GM15510 (cell line): ENCODE results near the gene AATK.

ENCODE experiments used
- POLR2A ChIP-seq: IDR thresholded peaks from 3 replicates; pipeline ENCODE4 v1.6.1; 2011; ENCODE audit warnings: borderline replicate concordance; ENCODE audit not compliant: insufficient read length; ENCODE audit errors: extremely low read depth

Gene AATK

DNA sequence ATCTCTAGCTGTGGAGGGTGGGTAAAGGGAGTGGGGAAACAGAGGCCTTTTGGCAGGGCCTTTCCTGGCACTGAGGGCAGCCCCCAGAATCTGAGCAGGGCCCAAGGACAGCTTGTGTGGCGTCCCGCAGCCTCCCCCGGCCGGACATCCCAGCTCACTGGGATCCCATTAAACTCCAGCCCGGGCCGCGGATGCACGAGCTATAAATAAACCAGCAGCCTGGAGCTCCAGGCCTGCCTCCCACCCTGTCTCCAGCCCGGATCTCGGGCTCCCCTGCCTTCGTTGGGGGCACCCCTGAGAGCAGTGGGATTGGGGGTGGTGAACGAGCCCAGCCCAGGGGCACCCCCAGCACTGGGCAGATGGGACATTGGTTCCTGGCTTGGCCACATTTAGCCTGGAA is 13.8 kb upstream of the AATK start:
- TF ChIP-seq POLR2A, result no peak

DNA sequence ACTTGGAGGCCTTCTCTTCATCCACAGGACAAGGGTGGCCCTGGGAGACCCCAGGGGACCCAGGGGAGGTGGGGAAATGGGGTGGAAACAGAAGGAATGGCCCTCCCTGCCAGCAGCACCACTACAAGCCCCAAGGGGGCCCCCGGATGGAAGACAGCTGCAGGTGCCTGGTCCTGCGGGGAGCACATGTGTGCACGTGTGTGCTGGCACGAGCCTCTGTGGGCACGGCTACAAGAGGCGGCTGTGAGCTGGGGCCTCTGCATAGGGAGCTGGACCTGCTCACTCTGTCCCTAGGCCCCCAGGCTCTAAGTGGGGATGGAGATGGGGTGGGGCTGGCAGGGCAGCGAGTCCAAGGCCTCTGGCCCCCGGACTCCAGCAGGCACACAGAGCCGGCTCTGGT is 13.2 kb upstream of the AATK start:
- no peak for TF ChIP-seq POLR2A

DNA sequence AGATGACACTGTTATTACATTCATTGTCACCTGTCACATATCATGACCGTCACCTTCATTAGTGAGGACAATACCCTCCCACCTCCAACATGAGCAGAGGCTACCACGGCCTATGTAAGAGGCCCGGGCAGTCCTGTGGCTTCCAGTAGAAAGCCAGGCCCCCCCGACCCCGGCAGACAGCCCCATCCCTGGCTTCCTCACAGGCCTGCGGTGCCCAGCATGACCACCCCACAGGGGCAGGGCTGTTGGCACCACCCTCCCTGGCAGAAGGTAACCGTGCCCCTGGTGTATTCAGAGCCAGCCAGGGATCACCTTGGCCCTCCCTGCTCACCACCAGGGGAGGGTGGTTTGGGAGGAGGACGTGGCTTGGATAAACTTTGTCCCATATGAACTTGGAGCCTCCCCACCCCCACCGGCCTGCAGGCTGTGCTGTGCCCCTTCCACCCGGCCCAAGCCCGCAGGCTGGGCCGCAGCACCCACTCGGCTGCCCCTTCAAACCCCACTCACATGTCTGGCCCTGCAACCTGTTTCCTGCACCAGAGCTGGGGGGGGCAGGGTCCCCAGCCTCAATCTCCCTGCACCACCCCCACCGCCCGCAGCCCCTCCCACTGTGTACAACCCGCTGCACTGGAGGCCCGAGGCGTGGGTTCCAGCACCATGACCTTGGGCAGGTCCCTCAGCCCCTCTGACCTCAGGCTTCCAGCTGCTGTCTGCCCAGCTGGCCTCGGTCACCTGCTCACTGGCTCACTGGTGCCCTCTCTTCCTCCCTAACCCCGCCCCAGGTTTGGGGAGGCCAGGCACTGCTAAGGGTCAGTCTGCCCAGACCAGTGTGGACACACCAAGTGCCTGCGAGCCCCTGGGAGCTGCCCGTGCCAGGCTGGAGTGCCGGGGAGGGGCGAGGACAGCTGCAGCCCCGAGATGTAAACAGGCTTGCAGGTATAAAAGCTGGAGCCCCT is 12.4 kb upstream of the AATK start:
- TF ChIP-seq POLR2A, result no peak

DNA sequence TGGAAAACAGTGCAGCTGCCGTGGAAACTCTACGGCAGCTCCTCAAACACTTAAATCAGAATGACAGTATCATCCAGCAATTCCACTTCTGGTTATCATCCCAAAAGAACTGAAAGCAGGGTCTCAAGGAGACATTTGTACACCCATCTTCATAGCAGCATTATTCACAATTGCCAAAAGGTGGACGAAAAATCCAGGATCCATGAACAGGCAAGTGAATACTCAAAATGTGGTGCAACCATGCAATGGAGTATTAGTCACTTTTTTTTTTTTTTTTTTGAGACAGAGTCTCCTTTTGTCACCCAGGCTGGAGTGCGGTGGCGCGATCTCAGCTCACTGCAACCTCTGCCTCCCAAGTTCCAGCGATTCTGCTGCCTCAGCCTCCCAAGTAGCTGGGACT is 10.6 kb upstream of the AATK start:
- TF ChIP-seq POLR2A, result no peak

DNA sequence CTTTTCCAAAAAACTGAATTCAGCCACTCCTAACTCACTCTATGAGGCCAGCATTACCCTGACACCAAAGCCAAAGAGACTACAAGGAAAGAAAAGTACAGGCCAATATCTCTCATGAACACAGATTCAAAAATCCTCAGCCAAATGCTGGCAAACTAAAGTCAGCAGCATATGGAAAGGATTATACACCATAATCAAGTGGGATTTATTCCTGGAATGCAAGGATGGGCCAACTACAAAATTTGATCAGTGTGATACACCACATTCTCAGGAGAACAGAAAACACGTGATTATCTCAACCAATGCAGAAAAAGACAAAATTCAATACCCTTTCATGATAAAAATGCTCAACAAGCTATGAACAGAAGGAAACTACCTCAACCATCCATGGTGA is 7.7 kb upstream of the AATK start:
- TF ChIP-seq POLR2A, result no peak

DNA sequence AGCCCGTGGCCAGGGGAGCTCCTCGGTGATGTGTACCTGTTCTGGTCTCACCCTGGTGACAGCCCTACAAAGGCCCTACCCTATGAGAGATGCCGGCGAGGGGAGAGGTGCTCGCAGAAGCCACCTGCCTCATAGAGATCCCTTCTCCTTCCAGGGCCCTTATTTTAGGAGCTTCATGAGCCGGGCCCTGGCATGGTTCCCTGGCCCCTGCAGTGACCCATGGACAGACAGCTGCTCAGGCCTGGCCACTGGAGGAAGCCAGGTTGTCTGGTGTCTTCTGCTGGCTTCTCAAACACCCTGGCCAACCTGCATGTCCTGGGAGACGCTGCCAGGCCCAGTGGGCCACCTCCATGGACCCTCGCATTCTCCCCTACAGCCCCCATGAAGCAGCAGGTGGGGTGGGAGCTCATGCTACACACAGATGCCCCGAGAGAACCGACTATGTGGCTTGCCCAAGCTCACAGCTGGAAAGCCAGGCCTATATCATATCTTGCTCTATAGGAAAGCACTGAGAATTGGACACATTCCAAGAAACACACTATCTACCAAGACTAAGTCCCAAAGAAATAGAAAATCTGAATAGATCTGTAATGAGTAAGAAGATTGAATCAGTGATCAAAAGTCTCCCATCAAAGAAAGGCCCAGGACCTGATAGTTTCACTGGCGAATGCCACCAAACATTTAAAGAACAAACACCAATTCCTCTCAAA is 7.2 kb upstream of the AATK start:
- no peak for TF ChIP-seq POLR2A

DNA sequence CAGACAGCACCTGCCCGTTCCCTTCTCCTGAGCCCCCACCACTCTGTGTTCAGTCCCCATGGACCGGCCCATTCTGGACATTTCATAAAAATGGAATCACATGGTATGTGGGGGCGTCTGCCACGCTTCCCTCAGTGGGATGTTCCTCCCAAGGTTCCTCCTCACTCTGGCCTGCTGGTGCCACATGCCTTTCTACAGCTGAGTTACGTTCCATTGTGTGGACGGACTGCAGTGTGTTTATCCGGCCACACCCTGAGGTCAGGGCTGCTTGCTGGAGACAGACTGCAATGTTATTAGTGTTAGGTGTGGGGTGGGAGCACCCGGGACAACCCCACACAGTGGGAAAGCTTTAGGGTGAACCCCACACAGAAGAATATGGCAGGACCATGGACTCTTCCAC is 5.9 kb upstream of the AATK start:
- TF ChIP-seq POLR2A, result no peak

DNA sequence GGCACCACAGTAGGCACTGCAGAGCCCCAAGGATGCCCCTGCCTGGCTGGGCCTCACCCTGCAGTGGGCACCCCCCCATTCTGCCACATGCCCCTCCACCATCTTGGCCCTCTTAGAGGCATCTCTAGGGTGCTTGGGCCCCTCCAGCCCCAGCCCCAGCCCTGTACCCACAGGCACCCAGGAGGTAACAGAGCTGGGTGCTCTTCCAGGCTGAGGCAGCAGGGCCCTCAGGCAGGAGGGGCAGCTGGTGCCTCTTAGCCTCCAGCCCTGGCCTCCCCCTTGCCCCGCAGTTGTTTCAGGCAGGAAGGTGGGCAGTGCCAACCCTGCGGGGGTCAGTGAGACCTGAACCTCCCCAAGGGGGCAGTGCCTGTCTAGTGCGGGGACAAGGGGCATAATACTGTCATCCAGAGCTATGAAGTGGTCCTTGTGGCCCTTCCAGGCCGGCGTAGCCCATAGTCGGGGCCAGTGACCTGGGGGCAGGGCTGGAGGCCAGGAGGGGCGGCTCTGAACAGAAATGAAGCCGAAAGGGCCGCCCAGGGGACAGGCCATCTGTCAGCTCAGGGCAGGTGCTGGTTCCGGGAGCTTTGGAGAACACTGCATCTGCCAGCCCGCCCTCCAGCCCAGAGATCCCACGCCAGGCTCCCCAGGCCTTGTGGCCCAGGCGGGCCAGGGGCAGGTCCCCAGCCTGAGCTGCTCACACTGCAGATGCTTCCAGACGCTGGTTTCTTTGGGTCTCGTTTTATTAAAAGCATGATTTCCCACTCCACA is 4.9 kb upstream of the AATK start:
- no peak for TF ChIP-seq POLR2A

DNA sequence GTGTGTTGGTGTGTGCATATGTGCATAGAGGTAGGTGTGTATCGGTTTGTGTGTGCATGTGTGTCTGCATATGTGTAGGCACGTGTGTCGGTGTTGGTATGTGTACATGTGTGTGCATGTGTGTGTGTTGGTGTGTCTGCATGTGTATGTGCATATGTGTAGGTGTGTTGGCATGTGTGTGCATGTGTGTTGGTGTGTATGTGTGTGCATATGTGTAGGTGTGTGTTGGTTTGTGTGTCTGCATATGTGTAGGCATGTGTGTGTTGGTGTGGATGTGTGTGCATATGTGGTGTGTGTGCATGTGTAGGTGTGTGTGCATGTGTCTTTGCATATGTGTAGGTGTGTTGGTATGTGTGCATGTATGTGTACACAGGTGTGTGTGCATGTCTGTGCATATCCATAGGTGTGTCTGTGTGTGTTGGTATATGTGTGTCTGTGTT is 3.9 kb upstream of the AATK start:
- TF ChIP-seq POLR2A, result no peak

DNA sequence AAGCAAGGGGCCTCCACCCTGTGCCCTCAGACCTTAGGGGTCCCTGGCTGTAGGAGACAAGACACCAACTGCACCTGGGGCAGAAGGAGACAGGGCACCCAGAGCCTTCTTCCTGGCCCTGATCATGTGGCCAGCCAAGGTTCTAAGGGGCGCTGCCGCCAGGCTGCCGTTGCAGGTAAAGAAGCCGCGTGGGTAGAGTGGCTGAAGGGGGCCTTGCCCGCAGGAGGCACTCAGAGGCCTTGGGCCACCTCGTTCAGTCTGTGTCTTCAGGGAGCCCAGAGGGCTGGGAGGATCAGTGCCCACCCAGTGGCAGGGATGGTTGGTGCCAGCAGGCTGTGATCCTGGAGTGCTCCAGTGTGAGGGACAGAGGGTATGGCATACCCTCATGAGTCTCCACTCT is 1.6 kb upstream of the AATK start:
- TF ChIP-seq POLR2A, result no peak

DNA sequence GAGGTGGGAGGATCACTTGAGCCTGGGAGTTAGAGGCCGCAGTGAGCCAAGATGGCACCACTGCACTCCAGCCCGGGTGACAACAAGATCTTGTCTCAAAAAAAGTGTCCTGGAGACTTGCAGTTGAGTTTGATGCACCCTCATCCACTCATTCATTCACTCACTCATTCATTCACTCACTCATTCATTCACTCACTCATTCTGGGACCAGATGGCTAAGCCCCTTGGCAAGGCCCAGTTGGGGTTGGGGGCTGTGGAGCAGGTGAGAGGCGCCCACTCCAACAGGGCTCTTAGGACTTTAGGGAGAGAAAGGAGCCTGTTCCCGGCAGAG is 1.1 kb upstream of the AATK start:
- TF ChIP-seq POLR2A, result no peak

DNA sequence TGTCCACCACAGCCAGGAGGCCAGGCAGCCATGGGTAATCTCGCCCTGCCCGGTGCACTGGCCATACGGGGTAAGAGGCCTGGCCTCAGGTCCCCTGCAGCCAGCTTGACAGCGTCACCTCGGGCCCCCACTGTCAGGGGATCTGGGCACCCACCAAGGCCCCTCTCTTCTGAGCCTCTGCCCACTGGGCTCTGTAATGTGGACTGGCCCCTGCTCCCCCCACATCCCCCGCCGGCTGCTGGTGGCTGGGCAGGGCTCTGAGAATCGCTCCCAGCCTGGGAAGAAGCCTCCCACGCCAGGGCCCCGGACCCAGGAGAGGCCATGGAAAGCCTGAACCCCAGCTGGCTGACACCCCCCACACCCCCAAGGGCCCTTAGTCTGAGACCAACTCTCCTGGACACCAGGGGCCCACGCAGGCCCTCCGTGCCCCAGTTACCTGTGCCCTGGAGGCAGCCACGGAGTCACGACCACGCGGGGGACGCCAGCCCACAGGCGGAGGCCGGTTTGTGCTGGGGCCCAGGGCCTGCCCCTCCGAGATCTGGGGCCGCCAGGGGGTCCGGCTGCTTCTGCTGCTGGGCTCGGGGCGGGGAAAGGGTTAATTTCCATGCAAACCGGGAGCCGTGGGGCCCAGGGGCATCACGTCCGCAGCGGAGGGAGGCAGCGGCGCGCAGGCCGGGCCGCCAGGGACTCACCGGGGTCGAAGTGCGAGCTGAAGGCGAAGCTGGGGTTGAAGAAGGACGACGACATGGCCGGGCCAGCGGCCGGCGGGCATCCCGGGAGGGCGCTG is 582 bp downstream of the AATK start, which contains the start of gene PVALEF:
Gene PVALEF, plus strand, starts transcription at position 262 of the 787 bp plus-strand sequence. CDS start 15,720 bp downstream, outside the sequence.
- TF ChIP-seq POLR2A, result no peak

DNA sequence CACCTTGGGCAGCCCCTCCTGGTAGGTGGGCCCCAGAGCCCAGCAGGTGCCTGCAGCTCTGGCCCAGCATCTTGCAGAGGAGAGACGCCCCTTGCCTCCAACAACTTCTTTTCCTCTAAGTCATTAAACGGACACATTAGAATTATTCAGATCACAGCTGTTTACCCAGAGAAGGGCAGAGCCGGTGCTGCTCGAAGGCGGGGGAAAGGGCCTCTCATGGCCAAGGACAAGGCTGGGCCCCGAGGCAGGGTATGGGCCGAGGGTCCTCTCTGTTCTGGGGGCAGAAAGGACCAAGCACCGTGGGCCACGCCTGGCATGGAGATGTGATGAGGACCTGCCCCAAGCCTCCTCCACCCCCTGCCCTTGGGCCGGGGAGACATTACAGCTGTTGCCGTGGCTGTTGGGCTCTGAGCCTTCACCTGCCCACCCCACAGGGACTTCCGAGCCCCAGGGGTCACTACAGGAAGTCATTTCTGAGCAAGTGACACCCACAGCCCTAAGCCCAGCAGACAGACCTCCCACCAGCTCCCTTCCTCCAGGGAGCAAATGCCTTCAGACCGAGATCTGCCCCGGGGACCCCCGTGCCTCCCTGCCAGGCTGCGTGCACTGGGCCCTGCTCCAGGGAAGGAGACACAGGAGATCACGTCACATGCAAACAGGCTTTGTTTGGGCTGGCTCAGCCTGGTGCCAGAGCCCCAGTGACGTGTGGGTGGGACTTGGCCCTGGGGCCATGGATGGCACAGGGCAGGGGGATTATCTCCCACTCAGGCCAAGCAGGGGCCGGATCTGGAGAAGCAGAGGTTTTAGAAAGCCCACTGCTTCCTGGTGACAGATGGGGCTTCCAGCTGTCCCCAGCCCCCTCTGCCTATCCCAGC is 1.4 kb downstream of the AATK start:
- TF ChIP-seq POLR2A, result no peak

DNA sequence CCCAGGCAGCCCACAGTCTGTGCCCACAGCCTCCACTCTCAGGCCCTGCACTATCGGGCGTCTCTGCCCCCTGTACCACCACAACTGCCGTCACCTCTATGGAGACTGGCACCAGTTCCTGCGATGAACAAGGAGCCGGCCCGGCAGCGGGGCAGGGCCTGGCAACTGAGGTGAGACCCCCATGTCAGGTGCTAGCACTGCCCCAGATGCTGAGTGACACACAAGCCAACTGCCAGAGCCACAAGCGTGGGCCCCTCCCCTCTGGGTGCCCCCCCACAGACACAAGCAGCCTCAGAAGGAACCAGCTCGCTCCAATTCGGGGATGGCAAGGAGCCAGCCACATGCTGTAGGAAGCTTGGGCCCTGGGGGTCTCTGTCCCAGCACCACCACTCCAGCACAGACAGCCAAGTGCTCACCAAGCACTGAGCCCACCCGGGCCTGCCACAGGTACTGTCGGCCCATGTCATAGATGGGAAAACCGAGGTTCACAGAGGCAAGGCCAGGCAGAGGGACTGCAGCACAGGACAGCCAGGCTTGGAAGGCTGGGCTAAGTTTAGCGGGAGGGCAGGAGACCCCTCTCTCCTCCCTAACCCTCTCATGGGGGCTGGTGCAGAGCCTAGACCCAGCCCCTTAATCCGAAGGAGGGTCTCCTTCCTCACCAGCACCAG is 2.2 kb downstream of the AATK start:
- TF ChIP-seq POLR2A, result no peak
